ENCODE results near the gene FMNL3.
"Not testable (repeated sequence)": the region's sequence is repeated elsewhere in the genome, so short reads cannot be mapped to it uniquely, and the experiment has no call there.

Gene FMNL3

GRCh38 chr12:49707128-49707811, at the start of gene FMNL3:
FMNL3 (minus strand) TSS chr12:49707405; CDS start chr12:49707180, 225 bp downstream.
- no peak within 1 kb of the TSS for H3K4me3 ChIP-seq (ENCODE audit: low read length)
- H3K36me3 ChIP-seq (ENCODE audit: control insufficient read depth, insufficient read depth, low read length) = no peaks in the 10 kb centered on the region
- peak within 1 kb of the TSS; percentile 61 for H3K9ac ChIP-seq (ENCODE audit: low read length)
- H3K27me3 ChIP-seq (ENCODE audit: control insufficient read depth, insufficient read depth, low read length) = peaks cover 24% of the 10 kb centered on the region
- no peaks in the 10 kb centered on the region for H3K4me1 ChIP-seq (ENCODE audit: control insufficient read depth, insufficient read depth, low read length)
- no peaks in the 10 kb centered on the region for H3K9me3 ChIP-seq (ENCODE audit: control insufficient read depth, low read length)

GRCh38 chr12:49750996-49751393, 43.8 kb upstream of the FMNL3 start:
- H3K4me1 ChIP-seq (ENCODE audit: control insufficient read depth, insufficient read depth, low read length) = peaks cover 29% of the 10 kb centered on the region
- H3K27me3 ChIP-seq (ENCODE audit: control insufficient read depth, insufficient read depth, low read length) = no peaks in the 10 kb centered on the region
- no peaks in the 10 kb centered on the region for H3K36me3 ChIP-seq (ENCODE audit: control insufficient read depth, insufficient read depth, low read length)
- no peak overlapping the region for H3K9ac ChIP-seq (ENCODE audit: low read length)
- H3K9me3 ChIP-seq (ENCODE audit: control insufficient read depth, low read length) = no peaks in the 10 kb centered on the region
- no peak overlapping the region for H3K4me3 ChIP-seq (ENCODE audit: low read length)

DNA sequence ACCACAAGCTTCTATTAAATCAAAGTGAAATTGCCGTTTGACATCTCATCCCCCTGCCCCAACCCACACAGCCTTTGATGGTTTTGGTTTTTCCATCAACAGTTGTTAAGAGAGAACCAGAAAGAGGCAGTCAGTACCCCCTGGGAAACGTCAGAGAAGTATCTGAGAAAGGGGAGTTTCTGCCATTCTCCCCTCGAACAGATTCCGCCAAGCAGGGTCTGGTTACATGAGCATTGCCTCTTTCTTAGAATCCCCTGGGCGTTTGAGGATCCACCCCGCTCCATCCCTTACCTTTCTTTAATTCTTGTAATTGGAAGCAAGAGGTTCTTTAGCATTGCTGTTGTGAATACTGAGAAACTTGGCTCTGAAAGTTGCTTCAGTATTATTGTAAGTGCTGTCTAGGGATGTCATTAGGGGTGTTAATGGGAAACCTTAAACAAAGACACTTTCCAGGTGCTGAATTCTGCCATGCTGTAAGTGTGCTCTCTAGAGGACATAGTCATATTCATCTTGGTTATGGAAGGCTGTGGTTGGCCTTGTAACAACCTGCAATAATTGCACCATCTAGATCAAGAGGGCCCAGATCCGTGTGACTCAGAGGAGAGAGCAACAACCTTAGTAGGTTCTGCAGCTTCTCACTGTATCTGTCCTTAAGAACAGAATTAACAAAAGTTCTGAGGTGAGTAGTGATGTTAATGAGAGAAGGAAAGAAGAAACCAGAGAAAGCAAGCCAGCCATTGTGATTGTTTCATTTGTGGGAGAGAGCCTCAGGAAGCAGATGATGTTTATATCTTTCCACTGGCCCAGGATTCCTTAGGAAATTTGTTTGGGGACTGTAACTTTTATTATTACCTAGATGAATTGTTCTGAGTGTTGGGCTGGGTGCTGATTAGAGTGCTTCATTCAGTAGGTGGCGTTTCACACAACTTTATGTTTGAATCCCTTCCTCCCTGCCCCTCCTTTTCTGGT, 43.1 kb upstream of the FMNL3 start:
- no peak overlapping the region for H3K9ac ChIP-seq (ENCODE audit: low read length)
- no peak overlapping the region for H3K4me3 ChIP-seq (ENCODE audit: low read length)
- H3K27me3 ChIP-seq (ENCODE audit: control insufficient read depth, insufficient read depth, low read length) = no peaks in the 10 kb centered on the region
- no peaks in the 10 kb centered on the region for H3K9me3 ChIP-seq (ENCODE audit: control insufficient read depth, low read length)
- H3K36me3 ChIP-seq (ENCODE audit: control insufficient read depth, insufficient read depth, low read length) = no peaks in the 10 kb centered on the region
- H3K4me1 ChIP-seq (ENCODE audit: control insufficient read depth, insufficient read depth, low read length) = peaks cover 29% of the 10 kb centered on the region

- H3K4me1 ChIP-seq (ENCODE audit: control insufficient read depth, insufficient read depth, low read length) = peaks cover 37% of the 10 kb centered on the region
These were observed 41.6 kb upstream of the FMNL3 start for GRCh38 chr12:49748800-49749199.

GRCh38 chr12:49748306-49748705, 41.1 kb upstream of the FMNL3 start:
- no peak overlapping the region for H3K4me3 ChIP-seq (ENCODE audit: low read length)
- peaks cover 42% of the 10 kb centered on the region for H3K4me1 ChIP-seq (ENCODE audit: control insufficient read depth, insufficient read depth, low read length)
- H3K9ac ChIP-seq (ENCODE audit: low read length) = no peak overlapping the region
- no peaks in the 10 kb centered on the region for H3K9me3 ChIP-seq (ENCODE audit: control insufficient read depth, low read length)
- H3K36me3 ChIP-seq (ENCODE audit: control insufficient read depth, insufficient read depth, low read length) = no peaks in the 10 kb centered on the region
- no peaks in the 10 kb centered on the region for H3K27me3 ChIP-seq (ENCODE audit: control insufficient read depth, insufficient read depth, low read length)

More at GRCh38 chr12:49748800-49749199, 41.6 kb upstream of the FMNL3 start:
- H3K27me3 ChIP-seq (ENCODE audit: control insufficient read depth, insufficient read depth, low read length) = no peaks in the 10 kb centered on the region
- no peaks in the 10 kb centered on the region for H3K36me3 ChIP-seq (ENCODE audit: control insufficient read depth, insufficient read depth, low read length)
- H3K9ac ChIP-seq (ENCODE audit: low read length) = no peak overlapping the region
- no peaks in the 10 kb centered on the region for H3K9me3 ChIP-seq (ENCODE audit: control insufficient read depth, low read length)
- H3K4me3 ChIP-seq (ENCODE audit: low read length) = no peak overlapping the region

GRCh38 chr12:49744363-49744885, 37.2 kb upstream of the FMNL3 start:
- H3K4me3 ChIP-seq (ENCODE audit: low read length) = no peak overlapping the region
- no peaks in the 10 kb centered on the region for H3K27me3 ChIP-seq (ENCODE audit: control insufficient read depth, insufficient read depth, low read length)
- H3K4me1 ChIP-seq (ENCODE audit: control insufficient read depth, insufficient read depth, low read length) = peaks cover 26% of the 10 kb centered on the region
- peak overlapping the region; percentile 17 for H3K9ac ChIP-seq (ENCODE audit: low read length)
- no peaks in the 10 kb centered on the region for H3K36me3 ChIP-seq (ENCODE audit: control insufficient read depth, insufficient read depth, low read length)
- H3K9me3 ChIP-seq (ENCODE audit: control insufficient read depth, low read length) = no peaks in the 10 kb centered on the region

DNA sequence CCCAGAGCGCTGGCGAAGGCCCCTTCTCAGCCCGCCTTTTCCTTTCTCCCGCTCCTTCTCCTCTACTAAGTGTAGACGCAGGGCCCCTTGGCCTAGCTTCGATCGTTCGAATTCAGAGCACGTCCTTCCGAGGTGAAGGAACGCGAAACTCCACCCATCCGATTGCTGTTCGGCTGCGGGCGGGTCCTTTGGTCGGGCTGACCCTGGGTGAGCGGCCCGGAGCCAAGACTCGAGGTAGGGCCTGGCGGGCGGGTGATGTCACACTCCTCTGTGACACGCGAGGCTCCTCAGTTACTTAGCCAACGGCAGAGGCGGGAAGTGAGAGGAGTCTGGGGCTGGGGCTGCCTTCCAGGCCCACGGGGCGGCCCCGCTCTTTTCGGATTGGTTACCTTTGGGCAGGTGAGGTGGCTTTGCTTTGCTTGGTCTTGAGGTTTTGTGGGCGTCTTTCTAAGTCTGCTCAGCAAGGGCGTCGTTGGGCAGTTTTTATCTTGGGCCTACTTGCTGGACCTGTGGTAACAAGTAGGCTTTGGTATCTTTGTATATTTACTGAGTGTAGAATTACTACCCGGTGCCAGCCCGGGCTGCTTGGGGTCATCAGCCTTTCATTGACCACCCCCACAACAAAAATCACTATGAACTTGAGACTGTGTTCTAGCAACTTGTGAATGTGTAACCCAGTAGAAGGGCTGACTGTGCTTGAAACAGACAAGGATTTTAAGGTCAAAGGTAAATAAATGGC, 34.8 kb upstream of the FMNL3 start:
- Histone ChIP-seq H3K4me3 (ENCODE audit: low read length) (peak overlapping the region; percentile 90), H3K9ac (ENCODE audit: low read length) (peak overlapping the region; percentile 100), H3K9me3 (ENCODE audit: control insufficient read depth, low read length) (no peaks in the 10 kb centered on the region), H3K4me1 (ENCODE audit: control insufficient read depth, insufficient read depth, low read length) (peaks cover 14% of the 10 kb centered on the region), H3K36me3 (ENCODE audit: control insufficient read depth, insufficient read depth, low read length) (no peaks in the 10 kb centered on the region), H3K27me3 (ENCODE audit: control insufficient read depth, insufficient read depth, low read length) (no peaks in the 10 kb centered on the region)

GRCh38 chr12:49740930-49741881, 34.0 kb upstream of the FMNL3 start, which contains the start of gene TMBIM6:
TMBIM6 (plus strand) TSS chr12:49741557; CDS start chr12:49752494, 10,937 bp downstream.
- Histone ChIP-seq H3K4me1 (ENCODE audit: control insufficient read depth, insufficient read depth, low read length) (peaks cover 14% of the 10 kb centered on the region), H3K36me3 (ENCODE audit: control insufficient read depth, insufficient read depth, low read length) (no peaks in the 10 kb centered on the region), H3K9ac (ENCODE audit: low read length) (peak within 1 kb of the TSS; percentile 100), H3K4me3 (ENCODE audit: low read length) (peak within 1 kb of the TSS; percentile 90), H3K27me3 (ENCODE audit: control insufficient read depth, insufficient read depth, low read length) (no peaks in the 10 kb centered on the region), H3K9me3 (ENCODE audit: control insufficient read depth, low read length) (no peaks in the 10 kb centered on the region)

DNA sequence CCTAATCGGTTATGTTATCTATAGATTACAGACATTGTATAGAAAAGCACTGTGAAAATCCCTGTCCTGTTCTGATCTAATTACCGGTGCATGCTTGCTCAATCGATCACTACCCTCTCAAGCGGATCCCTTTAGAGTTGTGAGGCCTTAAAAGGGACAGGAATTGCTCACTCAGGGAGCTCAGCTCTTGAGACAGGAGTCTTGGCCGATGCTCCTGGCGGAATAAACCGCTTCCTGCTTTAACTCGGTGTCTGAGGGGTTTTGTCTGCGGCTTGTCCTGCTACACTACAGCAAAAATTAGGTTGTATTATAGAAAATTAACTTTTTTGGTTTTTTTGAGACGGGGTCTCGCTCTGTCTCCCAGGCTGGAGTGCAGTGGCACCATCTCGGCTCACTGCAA, 33.1 kb upstream of the FMNL3 start:
- H3K4me3 ChIP-seq (ENCODE audit: low read length); H3K27me3 ChIP-seq (ENCODE audit: control insufficient read depth, insufficient read depth, low read length); H3K9me3 ChIP-seq (ENCODE audit: control insufficient read depth, low read length): not testable (repeated sequence)

DNA sequence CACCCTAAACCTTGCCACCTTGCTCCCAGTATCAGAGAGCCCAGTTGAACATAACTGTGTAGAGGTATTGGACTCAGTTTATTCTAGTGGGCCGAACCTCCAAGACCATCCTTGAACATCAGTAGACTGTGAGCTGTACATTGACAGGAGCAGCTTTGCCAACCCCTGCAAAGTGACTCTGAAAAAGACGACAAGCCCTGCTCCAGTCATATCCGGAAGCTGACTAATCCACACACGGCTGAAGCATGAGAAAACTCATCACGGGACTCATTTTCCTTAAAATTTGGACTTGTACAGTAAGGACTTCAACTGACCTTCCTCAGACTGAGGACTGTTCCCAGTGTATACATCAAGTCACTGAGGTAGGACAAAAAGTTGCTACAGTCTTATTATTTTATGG, 31.5 kb upstream of the FMNL3 start:
- not testable (repeated sequence) for H3K4me3 ChIP-seq (ENCODE audit: low read length); H3K9ac ChIP-seq (ENCODE audit: low read length); H3K9me3 ChIP-seq (ENCODE audit: control insufficient read depth, low read length); H3K36me3 ChIP-seq (ENCODE audit: control insufficient read depth, insufficient read depth, low read length); H3K27me3 ChIP-seq (ENCODE audit: control insufficient read depth, insufficient read depth, low read length); H3K4me1 ChIP-seq (ENCODE audit: control insufficient read depth, insufficient read depth, low read length)

More for the DNA sequence above, 33.1 kb upstream of the FMNL3 start:
- not testable (repeated sequence) for H3K36me3 ChIP-seq (ENCODE audit: control insufficient read depth, insufficient read depth, low read length); H3K9ac ChIP-seq (ENCODE audit: low read length)
- peaks cover 14% of the 10 kb centered on the region for H3K4me1 ChIP-seq (ENCODE audit: control insufficient read depth, insufficient read depth, low read length)

DNA sequence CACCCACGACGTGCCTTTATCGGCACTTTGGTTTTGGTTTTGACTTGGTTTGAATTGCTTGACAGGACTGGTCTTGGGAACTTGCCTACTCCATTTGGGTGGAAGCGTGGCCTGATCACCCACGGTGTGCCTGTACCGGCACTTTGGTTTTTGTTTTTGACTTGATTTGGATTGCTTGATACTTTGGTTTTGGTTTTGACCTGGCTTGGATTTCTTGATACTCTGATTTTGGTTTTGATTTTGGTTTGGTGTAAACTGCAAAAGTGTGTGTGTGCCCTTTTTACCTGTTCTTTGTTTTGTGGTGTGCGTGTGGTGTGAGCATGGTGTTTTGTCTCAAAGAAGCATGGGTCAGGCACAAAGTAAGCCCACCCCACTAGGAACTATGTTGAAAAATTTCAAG, 27.7 kb upstream of the FMNL3 start:
- H3K4me1 ChIP-seq (ENCODE audit: control insufficient read depth, insufficient read depth, low read length); H3K9ac ChIP-seq (ENCODE audit: low read length); H3K36me3 ChIP-seq (ENCODE audit: control insufficient read depth, insufficient read depth, low read length); H3K9me3 ChIP-seq (ENCODE audit: control insufficient read depth, low read length); H3K27me3 ChIP-seq (ENCODE audit: control insufficient read depth, insufficient read depth, low read length); H3K4me3 ChIP-seq (ENCODE audit: low read length): not testable (repeated sequence)

Measured in mucosa of stomach (tissue), 1 donor.